NCI-H1694 treated with DMSO at 0.1 percent for 48 hours (cell line): ENCODE results near the gene CCDC188.

Experiments
- DNase-seq: peaks from one replicate; lab custom pipeline; 2025; lab: John Stamatoyannopoulos, UW

The CCDC188 gene

DNA sequence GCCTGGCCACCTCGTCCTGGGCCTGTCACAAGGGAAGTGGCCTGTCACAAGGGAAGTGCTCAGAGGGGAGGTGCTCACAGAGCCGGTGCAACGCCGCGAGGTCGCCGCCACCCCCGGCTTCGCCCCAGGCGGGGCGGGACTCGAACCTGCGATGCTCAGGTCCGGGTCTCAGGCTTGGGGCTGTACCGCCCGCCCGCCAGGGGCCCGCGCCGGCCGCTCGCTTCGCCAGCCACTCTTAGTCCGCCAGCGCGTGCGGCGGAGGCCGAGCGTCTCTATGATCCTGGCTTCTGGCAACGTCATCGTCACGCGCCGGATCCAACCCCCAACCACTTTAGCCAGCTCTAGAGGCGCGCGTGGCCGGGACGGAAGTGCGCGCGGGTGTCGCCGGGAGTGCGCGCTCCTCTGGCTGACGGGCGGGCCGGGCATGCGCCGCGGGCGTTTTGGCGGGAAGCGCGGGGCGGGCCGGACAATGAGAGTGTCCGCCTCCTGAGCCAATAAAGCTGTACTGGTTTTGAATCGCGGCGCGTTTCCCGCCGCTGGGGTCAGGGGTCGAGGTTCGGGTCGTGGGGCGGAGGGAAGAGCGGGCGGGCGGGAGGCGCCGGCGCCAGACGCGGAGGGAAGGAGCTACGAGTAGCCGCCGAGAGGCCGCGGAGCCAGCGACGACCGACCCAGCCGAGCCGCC is 33.8 kb downstream of the CCDC188 start, which contains the start of gene TRMT2A:
TSS of gene TRMT2A (minus strand) at position 276 of the 682 bp plus-strand sequence. CDS start 320 bp downstream, outside the sequence.
- peak; percentile 91 for DNase-seq

DNA sequence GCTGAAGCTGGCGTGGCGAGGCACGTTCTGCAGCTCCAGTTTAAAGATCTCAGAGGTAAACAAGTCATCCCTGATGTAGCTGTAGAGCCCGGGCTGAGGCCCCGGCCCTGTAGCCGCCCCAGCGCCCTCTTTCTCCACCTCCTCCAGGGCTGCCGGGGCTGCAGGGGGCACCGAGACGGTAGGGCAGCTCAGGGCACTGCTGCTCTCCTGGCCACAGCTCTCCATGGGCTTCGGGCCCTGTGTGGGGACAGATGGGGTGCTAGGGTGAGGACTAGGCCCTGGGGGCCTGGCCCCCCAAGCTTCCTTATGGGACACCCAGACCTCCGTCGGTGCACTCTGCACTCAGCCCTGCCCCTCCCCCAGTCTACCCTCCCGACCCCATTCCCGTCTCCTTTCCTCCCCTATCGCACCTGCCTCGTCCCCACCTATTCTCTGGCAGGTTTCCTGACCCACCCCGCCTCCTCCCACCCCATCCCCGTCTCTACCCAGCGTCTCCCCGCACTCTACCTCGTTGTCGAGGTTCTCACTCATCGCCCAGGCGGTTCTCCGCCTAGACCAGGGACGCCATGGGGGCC is 34.4 kb downstream of the CCDC188 start:
- DNase-seq = no peak

GRCh38 chr22:20115691-20116375 is 35.0 kb downstream of the CCDC188 start, which contains the start of gene RANBP1:
RANBP1 (plus strand) TSS chr22:20116104; CDS start chr22:20116185, 81 bp downstream.
- DNase-seq = no peak

DNA sequence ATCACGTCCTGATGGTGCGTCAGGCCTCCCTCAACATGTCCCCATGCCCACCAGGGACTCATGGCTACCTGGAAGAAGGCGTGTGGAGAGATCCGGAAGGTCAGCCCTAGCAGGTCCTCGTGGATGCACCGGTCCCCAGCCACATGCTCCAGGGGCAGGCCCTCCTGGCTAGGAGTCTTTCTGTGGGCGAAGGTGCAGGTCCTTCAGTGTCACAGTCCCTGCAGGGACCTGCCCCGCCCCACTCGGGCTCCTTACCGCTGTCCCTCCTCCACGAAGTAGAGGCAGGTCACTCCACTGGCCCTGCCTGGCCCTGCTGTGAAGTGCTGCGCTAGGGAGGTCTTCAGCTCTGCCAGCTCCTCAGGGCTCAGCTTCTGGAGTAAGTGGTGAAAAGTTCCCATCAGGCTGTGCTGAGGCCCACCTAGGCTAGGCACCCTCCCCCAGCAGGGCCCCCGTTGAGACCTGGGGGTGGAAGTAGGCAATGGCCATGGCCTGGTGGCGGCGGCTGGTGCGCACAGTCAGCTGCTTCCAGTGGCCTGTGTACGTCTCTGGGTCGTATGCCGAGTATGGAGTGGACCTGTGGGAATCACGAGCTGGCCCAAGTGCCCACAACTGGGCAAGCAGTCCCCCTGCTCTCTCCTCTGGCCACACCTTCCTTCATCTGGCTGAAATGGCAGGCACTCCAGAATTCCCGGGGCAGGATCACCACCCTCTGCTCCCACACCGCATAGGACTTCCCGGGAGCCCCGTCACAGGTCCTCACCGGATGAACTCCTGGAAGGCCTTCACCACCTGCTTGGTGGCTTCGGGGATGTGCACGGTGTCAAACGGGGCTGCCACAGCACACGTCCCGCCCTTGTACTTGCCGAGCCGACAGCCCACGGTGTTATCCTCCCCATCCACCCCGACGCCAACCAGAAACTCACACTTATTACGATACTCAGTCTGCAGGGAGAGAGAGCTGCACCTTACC is 36.1 kb downstream of the CCDC188 start:
- DNase-seq = no peak

DNA sequence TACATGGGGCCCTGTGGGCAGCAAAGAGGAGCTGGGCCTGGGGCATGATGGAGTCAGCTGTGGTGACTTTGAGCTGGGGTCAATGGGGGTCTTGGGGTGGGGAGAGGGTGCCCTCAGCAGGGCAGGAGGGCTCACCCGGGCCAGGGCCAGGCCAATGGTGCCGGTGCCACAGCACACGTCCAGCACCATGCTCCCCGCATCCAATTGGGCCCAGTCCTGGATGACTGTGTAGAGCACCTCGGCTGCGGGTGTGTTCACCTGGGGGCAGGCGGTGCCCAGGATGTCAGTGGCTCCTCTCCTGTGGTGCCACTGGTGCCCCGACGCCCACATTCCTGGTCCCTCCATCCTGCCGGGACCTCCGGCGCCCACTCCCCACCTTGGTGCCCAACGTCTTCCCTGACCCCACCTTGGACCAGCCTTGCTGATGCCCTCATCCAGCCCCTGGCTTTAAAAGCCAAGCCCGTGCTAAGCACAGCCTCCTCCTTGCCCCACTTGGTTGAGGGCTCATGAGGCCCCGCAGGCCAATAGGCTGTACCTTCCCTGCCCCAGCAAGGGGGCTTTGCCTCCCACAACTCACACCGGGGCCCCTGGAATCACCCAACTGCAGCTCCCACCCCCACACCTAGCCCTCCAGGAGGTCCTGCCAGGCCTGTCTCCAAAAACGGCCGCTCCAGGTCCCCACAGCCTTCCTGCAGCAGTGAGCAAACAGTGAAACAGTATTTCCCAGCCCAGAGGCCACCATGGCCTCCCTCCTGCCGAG is 37.1 kb downstream of the CCDC188 start:
- no peak for DNase-seq

DNA sequence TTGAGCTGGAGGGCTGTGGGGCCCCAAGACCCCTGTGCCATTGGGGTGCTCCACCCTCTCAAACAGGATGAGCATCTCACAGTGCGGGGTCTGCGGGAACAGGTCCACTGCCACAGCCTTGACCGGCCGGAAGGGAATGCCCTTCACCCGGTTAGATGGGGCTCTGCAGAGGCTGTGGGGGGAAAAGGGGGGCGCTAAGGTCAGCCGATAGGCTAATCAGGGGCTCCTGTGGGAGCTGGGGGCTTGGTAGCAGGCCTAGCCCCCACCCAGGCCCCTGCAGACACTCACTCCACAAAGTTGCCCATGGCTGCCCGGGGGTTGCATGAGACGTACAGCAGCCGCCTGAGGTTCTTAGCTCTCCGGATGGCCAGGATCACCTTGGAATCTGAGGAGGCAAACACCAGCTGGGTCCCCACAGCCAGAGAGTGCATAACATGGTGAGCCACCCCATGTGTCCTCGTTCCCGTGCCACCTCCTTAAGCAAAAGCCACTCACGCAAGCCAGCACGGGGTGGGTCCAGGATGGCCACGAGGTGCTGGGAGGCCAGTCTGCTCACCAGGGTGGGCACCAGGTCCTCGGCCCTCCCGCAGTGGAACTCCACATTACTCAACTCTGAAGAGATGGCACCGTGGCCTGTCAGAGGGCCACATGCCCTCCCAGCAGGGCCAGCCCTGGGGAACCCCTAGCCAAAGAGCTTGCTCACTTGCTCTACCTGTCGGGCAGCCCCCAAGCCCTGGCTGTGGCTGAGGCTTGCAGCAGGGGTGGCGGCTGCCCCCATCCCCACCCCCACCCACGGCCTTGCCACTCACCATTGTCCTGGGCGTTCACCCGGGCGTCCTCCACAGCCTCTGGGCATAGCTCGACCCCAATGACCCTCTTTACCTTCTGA is 38.0 kb downstream of the CCDC188 start:
- no peak for DNase-seq

- no peak for DNase-seq
Observed at GRCh38 chr22:20111689-20112622, 38.9 kb downstream of the CCDC188 start.

DNA sequence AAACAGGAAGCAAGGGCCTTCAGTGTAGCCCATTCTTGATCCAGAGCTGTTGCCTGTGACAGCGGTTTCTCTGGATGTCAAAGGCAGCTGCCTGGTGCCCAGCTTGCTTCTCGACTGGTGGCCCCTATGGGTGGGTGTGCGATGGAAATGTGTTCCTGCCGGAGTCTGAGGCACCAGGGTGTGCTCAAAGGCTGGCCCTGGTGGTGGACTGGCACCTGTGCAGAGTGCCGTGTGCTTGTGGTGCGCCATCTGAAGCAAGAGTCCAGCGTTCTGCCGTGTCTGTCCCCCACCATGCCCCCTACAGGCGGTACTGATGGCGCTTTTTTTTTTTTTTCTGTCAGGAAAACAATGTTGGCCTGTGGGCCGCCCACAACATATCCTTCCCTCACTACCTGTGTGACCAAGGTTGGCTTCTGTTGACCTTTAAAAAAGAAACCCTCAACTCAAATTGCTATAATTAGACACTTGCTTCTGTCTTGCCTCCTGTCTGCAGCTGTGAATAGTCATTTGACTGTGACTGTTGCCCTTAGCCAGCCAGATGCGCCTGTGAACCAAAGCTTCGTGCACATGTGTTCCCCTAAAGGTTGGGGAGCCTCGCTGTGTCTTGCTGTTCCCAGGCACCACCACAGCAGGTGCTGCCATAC is 39.7 kb downstream of the CCDC188 start:
- peak; percentile 27 for DNase-seq

- no peak for DNase-seq
Observed at GRCh38 chr22:20110359-20110985, 40.4 kb downstream of the CCDC188 start.

GRCh38 chr22:20109411-20110358 is 41.2 kb downstream of the CCDC188 start:
- DNase-seq = no peak

DNA sequence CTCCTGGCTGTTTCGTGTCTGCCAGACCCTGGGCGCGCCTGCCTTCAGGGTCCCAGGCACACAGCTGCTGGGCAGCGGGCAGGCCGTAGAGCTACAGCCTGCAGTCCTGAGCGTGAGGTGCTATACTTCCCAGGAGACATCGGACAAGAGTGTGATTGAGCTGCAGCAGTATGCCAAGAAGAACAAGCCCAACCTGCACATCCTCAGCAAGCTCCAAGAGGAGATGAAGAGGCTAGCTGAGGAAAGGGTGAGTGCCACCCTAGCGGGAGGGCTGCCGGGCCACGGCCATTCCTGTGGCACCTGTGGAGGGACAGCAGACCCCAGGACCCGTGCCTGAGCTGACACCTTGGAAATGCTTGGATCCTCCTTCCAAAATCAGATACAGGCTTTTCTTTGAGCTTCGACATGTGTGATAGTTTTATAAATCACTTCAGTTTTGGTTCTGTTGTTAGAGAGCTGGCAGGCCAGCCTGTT is 42.1 kb downstream of the CCDC188 start:
- DNase-seq = no peak

GRCh38 chr22:20107951-20108756 is 42.7 kb downstream of the CCDC188 start:
- no peak for DNase-seq

GRCh38 chr22:20107471-20107901 is 43.4 kb downstream of the CCDC188 start:
- DNase-seq = no peak

GRCh38 chr22:20106849-20107237 is 44.0 kb downstream of the CCDC188 start:
- DNase-seq = no peak

- DNase-seq = no peak
Observed at GRCh38 chr22:20106205-20106848, 44.5 kb downstream of the CCDC188 start.
